Epithelial cell of prostate (primary cell): ENCODE results near the gene NUP153.

Source experiments
- DNase-seq: peaks from one replicate; pipeline ENCODE4 v3.0.0-alpha.2; 2011; ENCODE audit warnings: low read depth, low spot score
- H3K27ac ChIP-seq: fragments of 450-650 bp; 2 replicates; pipeline ENCODE4 v1.5.1; 2017; ENCODE audit warnings: mild to moderate bottlenecking

NUP153 gene

GRCh38 chr6:17577059-17577458 lies 129.7 kb downstream of the NUP153 start:
- DNase-seq, result no peak
- no peak overlapping the region for H3K27ac ChIP-seq

GRCh38 chr6:17574866-17575560 lies 131.7 kb downstream of the NUP153 start:
- no peak overlapping the region for H3K27ac ChIP-seq
- DNase-seq, result peak; percentile 67

- no peak for DNase-seq
- no peak overlapping the region for H3K27ac ChIP-seq
Observed at GRCh38 chr6:17565399-17565798, 141.3 kb downstream of the NUP153 start.
